Measurements from ENCODE around the gene SELENBP1.
"Not testable (repeated sequence)": the region's sequence is repeated elsewhere in the genome, so short reads cannot be mapped to it uniquely, and the experiment has no call there.

Gene SELENBP1

DNA sequence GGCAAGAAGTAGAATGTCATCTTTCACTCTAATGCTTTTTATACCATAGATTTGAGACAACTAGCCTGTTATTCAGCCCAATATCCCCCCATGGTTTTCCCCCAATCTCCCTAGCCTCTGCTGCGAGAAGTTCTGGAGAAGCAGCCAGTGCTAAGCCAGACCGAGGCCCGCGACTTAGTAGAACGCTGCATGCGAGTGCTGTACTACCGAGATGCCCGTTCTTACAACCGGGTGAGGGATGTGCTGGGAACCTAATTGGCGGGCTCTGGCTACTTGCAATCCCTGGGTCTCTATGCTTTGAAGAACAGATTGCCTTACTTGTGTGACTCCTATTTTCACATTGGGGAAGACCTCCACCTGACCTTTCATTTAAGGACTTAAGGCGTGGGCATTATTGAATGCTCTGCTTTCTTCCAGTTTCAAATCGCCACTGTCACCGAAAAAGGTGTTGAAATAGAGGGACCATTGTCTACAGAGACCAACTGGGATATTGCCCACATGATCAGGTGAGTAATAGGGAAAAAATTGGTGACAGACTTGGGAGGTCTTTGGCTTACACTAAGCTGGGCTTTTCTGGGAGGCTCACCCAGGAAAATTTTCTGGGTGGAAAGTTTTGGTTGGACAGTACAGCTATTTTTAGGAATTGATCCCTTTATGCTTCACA, 28.8 kb upstream of the SELENBP1 start:
- Histone ChIP-seq H3K9me3 (ENCODE audit: control insufficient read depth, low read length) (no peaks in the 10 kb centered on the region), H3K27me3 (ENCODE audit: control insufficient read depth, insufficient read depth, low read length) (no peaks in the 10 kb centered on the region), H3K4me3 (ENCODE audit: low read length) (no peak overlapping the region), H3K9ac (ENCODE audit: low read length) (no peak overlapping the region), H3K36me3 (ENCODE audit: control insufficient read depth, insufficient read depth, low read length) (peaks cover 5% of the 10 kb centered on the region), H3K4me1 (ENCODE audit: control insufficient read depth, insufficient read depth, low read length) (peaks cover 12% of the 10 kb centered on the region)

DNA sequence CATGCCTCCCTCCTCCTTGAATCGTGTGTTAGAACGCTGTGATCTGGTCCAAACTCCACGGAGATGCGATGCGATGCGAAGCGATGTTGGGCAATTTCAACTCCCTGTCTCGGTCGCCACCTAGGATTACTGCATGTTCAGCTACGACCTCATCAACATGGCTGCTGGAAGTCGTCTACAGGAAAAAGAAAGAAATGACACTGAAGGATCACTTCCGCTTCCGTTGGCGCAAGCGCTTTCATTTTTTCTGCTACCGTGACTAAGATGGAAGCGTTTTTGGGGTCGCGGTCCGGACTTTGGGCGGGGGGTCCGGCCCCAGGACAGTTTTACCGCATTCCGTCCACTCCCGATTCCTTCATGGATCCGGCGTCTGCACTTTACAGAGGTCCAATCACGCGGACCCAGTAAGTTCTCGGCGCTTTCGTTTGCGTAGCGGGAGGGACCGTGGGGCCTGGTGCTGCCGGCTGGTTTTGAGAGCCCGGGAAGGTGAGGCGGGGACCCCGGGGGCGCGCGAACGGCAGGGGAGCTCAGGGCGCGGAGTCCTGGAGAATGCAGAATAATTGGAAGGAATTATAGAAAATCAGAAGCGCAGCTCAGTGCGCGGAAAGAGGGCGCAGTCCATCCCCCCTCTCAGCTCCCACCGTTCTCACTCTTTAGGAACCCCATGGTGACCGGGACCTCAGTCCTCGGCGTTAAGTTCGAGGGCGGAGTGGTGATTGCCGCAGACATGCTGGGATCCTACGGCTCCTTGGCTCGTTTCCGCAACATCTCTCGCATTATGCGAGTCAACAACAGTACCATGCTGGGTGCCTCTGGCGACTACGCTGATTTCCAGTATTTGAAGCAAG, 27.0 kb upstream of the SELENBP1 start, which contains the start of gene PSMB4:
Gene PSMB4, plus strand, starts transcription at position 250 of the 848 bp plus-strand sequence. Its CDS starts 15 bp downstream, at position 265.
- Histone ChIP-seq H3K9me3 (ENCODE audit: control insufficient read depth, low read length) (no peaks in the 10 kb centered on the region), H3K27me3 (ENCODE audit: control insufficient read depth, insufficient read depth, low read length) (no peaks in the 10 kb centered on the region), H3K36me3 (ENCODE audit: control insufficient read depth, insufficient read depth, low read length) (peaks cover 5% of the 10 kb centered on the region), H3K4me3 (ENCODE audit: low read length) (peak within 1 kb of the TSS; percentile 85), H3K9ac (ENCODE audit: low read length) (peak within 1 kb of the TSS; percentile 92), H3K4me1 (ENCODE audit: control insufficient read depth, insufficient read depth, low read length) (peaks cover 12% of the 10 kb centered on the region)

DNA sequence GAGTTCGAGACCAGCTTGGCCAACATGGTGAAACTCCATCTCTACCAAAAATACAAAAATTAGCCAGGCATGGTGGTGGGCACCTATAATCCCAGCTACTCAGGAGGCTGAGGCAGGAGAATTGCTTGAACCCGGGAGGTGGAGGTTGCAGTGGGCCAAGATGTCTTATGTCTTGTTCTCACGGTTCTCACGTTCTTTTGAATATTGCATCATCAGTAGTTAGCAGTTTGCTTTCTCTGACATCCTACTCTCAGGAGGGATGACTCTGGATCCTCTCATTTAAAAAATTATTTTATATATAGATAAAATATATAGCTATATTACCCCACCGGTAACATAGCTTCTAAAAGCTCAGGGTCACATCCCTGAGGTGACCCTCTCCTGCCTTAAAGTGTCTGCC, 23.8 kb upstream of the SELENBP1 start:
- not testable (repeated sequence) for H3K27me3 ChIP-seq (ENCODE audit: control insufficient read depth, insufficient read depth, low read length); H3K4me3 ChIP-seq (ENCODE audit: low read length); H3K9ac ChIP-seq (ENCODE audit: low read length); H3K9me3 ChIP-seq (ENCODE audit: control insufficient read depth, low read length); H3K36me3 ChIP-seq (ENCODE audit: control insufficient read depth, insufficient read depth, low read length)
- peaks cover 12% of the 10 kb centered on the region for H3K4me1 ChIP-seq (ENCODE audit: control insufficient read depth, insufficient read depth, low read length)

DNA sequence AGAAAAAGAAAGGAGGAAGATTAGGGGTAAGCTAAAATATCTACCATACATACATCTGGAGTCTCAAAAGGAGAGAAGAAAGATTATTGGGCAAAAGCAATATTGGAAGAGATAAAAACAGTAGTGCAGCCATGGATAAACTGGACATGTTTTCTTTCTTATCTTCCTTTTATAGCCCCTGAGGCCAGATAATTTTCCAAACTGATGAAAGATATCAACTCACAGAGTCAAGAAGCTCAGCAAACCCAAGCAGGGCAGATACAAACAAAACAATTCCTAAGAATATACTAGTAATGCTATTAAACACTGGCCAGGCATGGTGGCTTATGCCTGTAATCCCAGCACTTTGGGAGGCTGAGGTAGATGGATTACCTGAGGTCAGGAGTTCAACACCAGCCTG, 21.1 kb upstream of the SELENBP1 start:
- Histone ChIP-seq H3K9me3 (ENCODE audit: control insufficient read depth, low read length) (no peaks in the 10 kb centered on the region), H3K27me3 (ENCODE audit: control insufficient read depth, insufficient read depth, low read length) (no peaks in the 10 kb centered on the region), H3K9ac (ENCODE audit: low read length) (no peak overlapping the region), H3K36me3 (ENCODE audit: control insufficient read depth, insufficient read depth, low read length) (no peaks in the 10 kb centered on the region), H3K4me1 (ENCODE audit: control insufficient read depth, insufficient read depth, low read length) (peaks cover 4% of the 10 kb centered on the region), H3K4me3 (ENCODE audit: low read length) (no peak overlapping the region)

DNA sequence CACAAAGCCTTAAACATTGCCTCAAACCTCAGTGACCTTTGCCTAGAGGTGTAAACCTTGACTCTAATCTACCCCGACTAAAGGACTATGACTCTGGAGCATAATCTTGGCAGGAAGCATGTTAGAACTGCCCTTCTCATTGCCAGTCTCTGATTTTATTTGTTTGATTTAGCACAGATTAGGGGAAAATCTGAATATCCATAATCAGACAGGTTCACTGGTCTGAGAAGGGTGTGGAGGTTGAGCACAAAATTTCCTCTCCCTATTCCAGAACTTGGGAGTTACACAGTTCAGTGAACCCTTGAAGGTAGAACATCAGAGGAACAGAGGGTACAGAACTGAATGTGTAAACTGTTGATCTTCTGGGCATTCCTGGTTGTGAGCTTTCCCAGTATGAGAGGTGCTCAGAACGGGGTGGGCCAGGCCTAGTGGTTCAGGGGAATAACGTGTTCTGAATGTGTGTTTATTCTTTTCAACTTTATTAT, 18.6 kb upstream of the SELENBP1 start:
- H3K4me1 ChIP-seq (ENCODE audit: control insufficient read depth, insufficient read depth, low read length): peaks cover 4% of the 10 kb centered on the region
- H3K27me3 ChIP-seq (ENCODE audit: control insufficient read depth, insufficient read depth, low read length): no peaks in the 10 kb centered on the region
- no peak overlapping the region for H3K9ac ChIP-seq (ENCODE audit: low read length)
- H3K4me3 ChIP-seq (ENCODE audit: low read length): no peak overlapping the region
- no peaks in the 10 kb centered on the region for H3K36me3 ChIP-seq (ENCODE audit: control insufficient read depth, insufficient read depth, low read length)
- no peaks in the 10 kb centered on the region for H3K9me3 ChIP-seq (ENCODE audit: control insufficient read depth, low read length)

DNA sequence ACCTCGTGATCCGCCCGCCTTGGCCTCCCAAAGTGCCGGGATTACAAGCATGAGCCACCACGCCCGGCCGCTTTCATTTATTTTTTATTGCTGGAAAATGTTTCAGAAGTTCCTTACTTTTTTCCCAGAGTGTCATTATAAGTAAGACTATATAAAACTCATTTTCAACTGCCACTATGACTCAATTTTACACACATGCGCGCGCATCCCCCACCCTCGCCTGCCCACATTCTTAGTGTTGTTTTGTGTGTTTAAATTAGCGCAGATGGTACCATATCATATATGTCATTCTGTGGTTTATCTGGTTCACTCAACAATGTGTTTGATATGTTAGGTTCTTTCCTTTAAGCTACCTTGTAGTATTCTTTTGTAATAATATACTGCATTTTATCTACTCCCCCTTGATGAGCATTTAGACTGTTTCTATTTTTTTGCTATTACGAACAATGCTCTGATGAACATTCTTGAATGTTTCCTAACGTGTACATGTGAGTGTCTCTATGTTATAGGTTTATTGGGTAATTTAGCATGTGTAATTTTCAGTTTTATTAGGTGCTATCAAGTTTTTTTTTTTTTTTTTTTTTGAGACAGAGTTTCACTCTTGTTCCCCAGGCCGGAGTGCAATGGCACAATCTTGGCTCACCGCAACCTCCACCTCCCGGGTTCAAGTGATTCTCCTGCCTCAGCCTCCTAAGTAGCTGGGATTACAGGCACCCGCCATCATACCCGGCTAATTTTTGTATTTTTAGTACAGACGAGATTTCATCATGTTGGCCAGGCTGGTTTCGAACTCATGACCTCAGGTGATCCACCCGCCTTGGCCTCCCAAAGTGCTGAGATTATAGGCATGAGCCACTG, 17.9 kb upstream of the SELENBP1 start:
- H3K36me3 ChIP-seq (ENCODE audit: control insufficient read depth, insufficient read depth, low read length); H3K27me3 ChIP-seq (ENCODE audit: control insufficient read depth, insufficient read depth, low read length); H3K9me3 ChIP-seq (ENCODE audit: control insufficient read depth, low read length); H3K9ac ChIP-seq (ENCODE audit: low read length); H3K4me3 ChIP-seq (ENCODE audit: low read length); H3K4me1 ChIP-seq (ENCODE audit: control insufficient read depth, insufficient read depth, low read length): not testable (repeated sequence)

DNA sequence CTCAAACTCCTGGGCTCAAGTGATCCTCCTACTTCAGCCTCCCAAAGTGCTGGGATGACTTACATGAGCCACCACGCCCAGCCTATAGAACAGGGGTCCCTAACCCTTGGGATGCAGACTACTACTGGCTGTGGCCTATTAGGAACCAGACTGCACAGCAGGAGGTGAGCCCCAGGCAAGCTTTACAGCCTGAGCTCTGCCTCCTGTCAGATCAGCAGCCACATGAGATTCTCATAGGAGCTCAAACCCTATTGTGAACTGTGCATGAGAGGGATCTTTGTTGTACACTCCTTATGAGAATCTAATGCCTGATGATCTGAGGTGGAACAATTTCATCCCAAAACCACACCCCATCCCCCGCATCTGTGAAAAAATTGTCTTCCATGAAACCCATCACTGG, 13.5 kb upstream of the SELENBP1 start:
- Histone ChIP-seq H3K4me1 (ENCODE audit: control insufficient read depth, insufficient read depth, low read length) (peaks cover 2% of the 10 kb centered on the region), H3K9me3 (ENCODE audit: control insufficient read depth, low read length) (no peaks in the 10 kb centered on the region), H3K36me3 (ENCODE audit: control insufficient read depth, insufficient read depth, low read length) (no peaks in the 10 kb centered on the region), H3K27me3 (ENCODE audit: control insufficient read depth, insufficient read depth, low read length) (no peaks in the 10 kb centered on the region), H3K9ac (ENCODE audit: low read length) (no peak overlapping the region), H3K4me3 (ENCODE audit: low read length) (no peak overlapping the region)

DNA sequence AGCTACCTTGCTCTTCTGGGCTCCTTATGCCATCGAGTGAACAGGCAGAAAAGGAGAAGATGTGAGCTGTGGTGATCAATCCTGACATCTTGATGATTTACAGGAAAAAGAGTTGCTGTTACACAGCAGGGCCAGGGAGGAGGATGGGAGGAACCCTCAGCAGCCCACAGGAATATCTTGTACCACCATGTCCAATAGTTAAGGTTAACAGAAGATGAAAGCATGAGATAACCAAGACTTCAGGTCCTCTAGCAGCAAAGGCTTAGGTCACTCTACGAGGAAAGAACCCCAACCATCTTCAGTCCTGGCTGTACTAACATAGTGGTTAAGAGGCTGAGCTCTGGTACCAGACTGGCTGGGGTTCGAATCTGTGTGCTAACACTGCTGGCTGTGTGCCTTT, 12.1 kb upstream of the SELENBP1 start:
- Histone ChIP-seq H3K4me1 (ENCODE audit: control insufficient read depth, insufficient read depth, low read length) (no peaks in the 10 kb centered on the region), H3K27me3 (ENCODE audit: control insufficient read depth, insufficient read depth, low read length) (no peaks in the 10 kb centered on the region), H3K36me3 (ENCODE audit: control insufficient read depth, insufficient read depth, low read length) (no peaks in the 10 kb centered on the region), H3K9me3 (ENCODE audit: control insufficient read depth, low read length) (no peaks in the 10 kb centered on the region), H3K9ac (ENCODE audit: low read length) (no peak overlapping the region), H3K4me3 (ENCODE audit: low read length) (no peak overlapping the region)

DNA sequence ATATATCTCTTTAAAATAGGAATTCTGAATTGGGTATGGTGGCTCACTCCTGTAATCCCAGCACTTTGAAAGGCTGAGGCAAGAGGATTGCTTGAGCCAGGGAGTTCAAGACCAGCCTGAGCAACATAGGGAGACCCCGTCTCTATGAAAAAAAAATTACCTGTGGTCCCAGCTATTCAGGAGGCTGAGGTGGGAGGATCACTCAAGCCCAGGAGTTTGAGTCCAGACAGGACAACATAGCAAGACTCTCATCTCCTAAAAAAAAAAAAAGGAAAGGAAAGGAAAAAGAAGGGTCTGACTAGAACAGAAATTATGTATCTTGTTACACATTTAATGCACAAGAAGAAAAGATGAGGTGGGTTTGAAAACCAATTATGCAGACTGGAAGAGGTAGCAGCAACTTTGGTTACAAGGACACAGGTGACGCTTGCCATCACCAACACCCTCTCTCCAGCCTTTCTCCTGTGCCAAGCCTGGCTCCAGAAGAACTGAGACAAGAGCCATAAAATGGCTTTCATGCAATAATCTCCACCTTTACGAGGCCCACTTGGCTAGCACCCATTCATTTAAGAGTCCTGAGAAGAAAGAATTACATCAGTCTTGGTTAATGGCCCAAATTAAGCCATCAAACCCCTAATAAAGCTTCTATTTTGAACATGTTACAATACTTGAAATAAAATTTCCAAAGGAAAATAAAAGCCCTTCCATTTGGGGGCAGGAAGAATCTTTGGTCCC, 4.8 kb upstream of the SELENBP1 start:
- H3K9me3 ChIP-seq (ENCODE audit: control insufficient read depth, low read length): no peaks in the 10 kb centered on the region
- H3K9ac ChIP-seq (ENCODE audit: low read length): no peak overlapping the region
- peaks cover 17% of the 10 kb centered on the region for H3K4me1 ChIP-seq (ENCODE audit: control insufficient read depth, insufficient read depth, low read length)
- no peaks in the 10 kb centered on the region for H3K36me3 ChIP-seq (ENCODE audit: control insufficient read depth, insufficient read depth, low read length)
- no peak overlapping the region for H3K4me3 ChIP-seq (ENCODE audit: low read length)
- H3K27me3 ChIP-seq (ENCODE audit: control insufficient read depth, insufficient read depth, low read length): no peaks in the 10 kb centered on the region

DNA sequence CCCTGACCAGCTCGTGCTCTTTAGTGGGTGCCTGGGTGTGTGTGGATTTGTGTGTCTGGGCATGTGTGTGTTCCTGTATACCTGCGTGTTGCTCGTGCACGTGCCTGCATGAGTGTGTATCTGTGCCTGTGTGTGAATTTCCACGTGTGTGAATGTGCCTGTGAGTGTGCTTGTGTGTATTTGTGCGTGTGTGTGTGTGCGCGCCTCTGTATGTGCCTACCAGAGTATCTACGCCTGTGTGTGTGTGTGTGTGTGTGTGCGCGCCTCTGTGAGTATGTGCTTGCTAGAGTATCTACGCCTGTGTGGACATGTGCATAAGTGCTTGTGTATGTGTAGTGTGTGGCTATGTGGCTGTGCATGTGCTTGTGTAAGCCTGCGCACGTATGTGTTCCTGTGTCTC, 691 bp upstream of the SELENBP1 start:
- H3K4me3 ChIP-seq (ENCODE audit: low read length): no peak overlapping the region
- no peaks in the 10 kb centered on the region for H3K9me3 ChIP-seq (ENCODE audit: control insufficient read depth, low read length)
- H3K27me3 ChIP-seq (ENCODE audit: control insufficient read depth, insufficient read depth, low read length): no peaks in the 10 kb centered on the region
- H3K4me1 ChIP-seq (ENCODE audit: control insufficient read depth, insufficient read depth, low read length): peaks cover 50% of the 10 kb centered on the region
- H3K36me3 ChIP-seq (ENCODE audit: control insufficient read depth, insufficient read depth, low read length): peaks cover 4% of the 10 kb centered on the region
- no peak overlapping the region for H3K9ac ChIP-seq (ENCODE audit: low read length)

DNA sequence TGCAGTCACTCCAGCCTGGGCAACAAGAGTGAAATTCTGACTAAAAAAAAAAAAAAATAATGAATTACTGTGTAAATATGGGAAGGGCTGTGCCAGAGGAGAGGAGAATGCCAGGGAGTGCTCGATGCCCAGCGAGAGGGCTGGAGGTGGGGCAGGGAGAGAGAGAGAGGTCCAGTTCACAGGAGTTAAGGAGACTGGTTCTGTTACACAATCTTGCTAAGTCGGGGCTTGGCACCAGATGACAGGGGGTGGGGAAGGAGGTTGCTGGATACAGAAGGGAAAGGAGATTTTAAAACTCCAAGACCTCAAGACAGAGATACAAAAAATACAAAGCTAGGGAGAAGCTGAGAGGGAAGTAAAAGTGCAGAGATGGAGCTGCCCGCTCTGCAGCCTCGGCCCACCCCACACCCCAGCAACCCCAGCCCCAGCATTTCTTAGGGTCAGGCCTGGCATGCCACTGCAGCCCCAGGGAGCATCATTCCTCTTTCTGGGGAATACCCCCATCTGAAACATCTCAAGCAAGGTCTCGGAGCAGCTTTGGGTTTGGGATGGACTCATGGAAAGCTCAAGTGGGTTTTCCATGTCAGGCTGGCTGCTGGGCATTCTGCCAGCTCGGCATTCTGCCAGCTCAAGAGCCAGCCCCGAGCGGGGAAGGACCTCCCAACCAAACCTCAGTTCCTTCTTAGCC, 991 bp downstream of the SELENBP1 start:
- Histone ChIP-seq H3K4me3 (ENCODE audit: low read length) (peak overlapping the region; percentile 98), H3K4me1 (ENCODE audit: control insufficient read depth, insufficient read depth, low read length) (peaks cover 53% of the 10 kb centered on the region), H3K27me3 (ENCODE audit: control insufficient read depth, insufficient read depth, low read length) (no peaks in the 10 kb centered on the region), H3K9ac (ENCODE audit: low read length) (peak overlapping the region; percentile 68), H3K36me3 (ENCODE audit: control insufficient read depth, insufficient read depth, low read length) (peaks cover 10% of the 10 kb centered on the region), H3K9me3 (ENCODE audit: control insufficient read depth, low read length) (no peaks in the 10 kb centered on the region)
